KMS-11 (cell line): ENCODE data around the gene HACD2.

Experiments used
- H2AFZ ChIP-seq: fragments of 200-600 bp; sonication (generic); 2 replicates; pipeline ENCODE4 v1.6.1; 2016; ENCODE audit warnings: antibody characterized with exemption, mixed run types, low read depth
- H3K27ac ChIP-seq: fragments of 200-600 bp; sonication (generic); 2 replicates; pipeline ENCODE4 v1.6.1; 2016; ENCODE audit warnings: mild to moderate bottlenecking, mixed run types
- H3K27me3 ChIP-seq: fragments of 200-600 bp; sonication (generic); 2 replicates; pipeline ENCODE4 v1.6.1; 2017; ENCODE audit warnings: mild to moderate bottlenecking, low read depth, mixed run types, moderate library complexity; ENCODE audit not compliant: insufficient read depth
- H3K36me3 ChIP-seq: fragments of 200-600 bp; sonication (generic); 2 replicates; pipeline ENCODE4 v1.6.1; 2017; ENCODE audit warnings: mild to moderate bottlenecking, mixed run types; ENCODE audit not compliant: insufficient read depth
- H3K4me1 ChIP-seq: fragments of 200-600 bp; sonication (generic); 2 replicates; pipeline ENCODE4 v1.6.1; 2016; ENCODE audit warnings: mild to moderate bottlenecking, low read depth, mixed run types; ENCODE audit not compliant: poor library complexity, severe bottlenecking
- H3K4me2 ChIP-seq: fragments of 200-600 bp; sonication (generic); 2 replicates; pipeline ENCODE4 v1.7.0; 2016; ENCODE audit warnings: mild to moderate bottlenecking, mixed run types
- H3K4me3 ChIP-seq: fragments of 200-600 bp; sonication (generic); IDR thresholded peaks from 2 replicates; pipeline ENCODE4 v1.6.1; 2017; ENCODE audit warnings: low read depth, low read length, mixed read lengths; ENCODE audit not compliant: insufficient read depth
- H3K79me2 ChIP-seq: fragments of 200-600 bp; sonication (generic); 2 replicates; pipeline ENCODE4 v1.6.1; 2016; ENCODE audit warnings: low read depth, mixed run types; ENCODE audit not compliant: insufficient read depth
- H3K9ac ChIP-seq: fragments of 200-600 bp; sonication (generic); 2 replicates; pipeline ENCODE4 v1.6.1; 2016; ENCODE audit warnings: mild to moderate bottlenecking, mixed run types
- H4K20me1 ChIP-seq: fragments of 200-600 bp; sonication (generic); 2 replicates; pipeline ENCODE4 v1.6.1; 2016; ENCODE audit warnings: mild to moderate bottlenecking, mixed run types; ENCODE audit not compliant: insufficient read depth
- CTCF ChIP-seq: fragments of 200-600 bp; sonication (generic); conservative IDR thresholded peaks from 2 replicates; pipeline ENCODE4 v1.6.1; 2017; ENCODE audit warnings: low read depth, mild to moderate bottlenecking, antibody characterized with exemption, low read length, moderate library complexity, mixed read lengths

Gene HACD2

GRCh38 chr3:123485551-123485950 lies 99.3 kb downstream of the HACD2 start:
- TF ChIP-seq CTCF: no peak
- no peak overlapping the region for H3K9ac ChIP-seq
- H3K4me1 ChIP-seq: no peaks in the 10 kb centered on the region
- no peaks in the 10 kb centered on the region for H3K36me3 ChIP-seq
- no peak overlapping the region for H3K4me2 ChIP-seq
- H3K79me2 ChIP-seq: no peaks in the 10 kb centered on the region
- H3K27ac ChIP-seq: no peak overlapping the region
- H3K27me3 ChIP-seq: no peaks in the 10 kb centered on the region
- H2AFZ ChIP-seq: no peak overlapping the region
- H4K20me1 ChIP-seq: no peaks in the 10 kb centered on the region
- no peak overlapping the region for H3K4me3 ChIP-seq

GRCh38 chr3:123483146-123483545 lies 101.7 kb downstream of the HACD2 start:
- H2AFZ ChIP-seq: no peak overlapping the region
- H3K9ac ChIP-seq: no peak overlapping the region
- no peaks in the 10 kb centered on the region for H3K4me1 ChIP-seq
- no peak overlapping the region for H3K4me2 ChIP-seq
- no peak for TF ChIP-seq CTCF
- H3K79me2 ChIP-seq: no peaks in the 10 kb centered on the region
- no peaks in the 10 kb centered on the region for H4K20me1 ChIP-seq
- H3K36me3 ChIP-seq: no peaks in the 10 kb centered on the region
- H3K27me3 ChIP-seq: no peaks in the 10 kb centered on the region
- H3K4me3 ChIP-seq: no peak overlapping the region
- H3K27ac ChIP-seq: no peak overlapping the region

GRCh38 chr3:123481722-123482457 lies 103.0 kb downstream of the HACD2 start:
- Histone ChIP-seq H3K79me2 (no peaks in the 10 kb centered on the region), H3K27ac (no peak overlapping the region), H3K4me1 (no peaks in the 10 kb centered on the region), H3K4me3 (no peak overlapping the region), H3K9ac (no peak overlapping the region), H3K27me3 (no peaks in the 10 kb centered on the region), H3K4me2 (no peak overlapping the region), H2AFZ (no peak overlapping the region), H4K20me1 (no peaks in the 10 kb centered on the region), H3K36me3 (no peaks in the 10 kb centered on the region)
- TF ChIP-seq CTCF: no peak

- Histone ChIP-seq H3K4me3 (no peak overlapping the region), H3K4me1 (no peaks in the 10 kb centered on the region), H3K36me3 (no peaks in the 10 kb centered on the region), H3K4me2 (no peak overlapping the region), H4K20me1 (no peaks in the 10 kb centered on the region), H3K27ac (no peak overlapping the region), H3K79me2 (no peaks in the 10 kb centered on the region), H3K9ac (no peak overlapping the region), H2AFZ (no peak overlapping the region), H3K27me3 (no peaks in the 10 kb centered on the region)
- no peak for TF ChIP-seq CTCF
Observed at GRCh38 chr3:123481071-123481470, 103.8 kb downstream of the HACD2 start.
